HG03135 (cell line): ENCODE measurements around the gene ARMC9.
"Not testable (repeated sequence)": the region's sequence is repeated elsewhere in the genome, so short reads cannot be mapped to it uniquely, and the experiment has no call there.

Experiments used
- ATAC-seq: cut with Tn5 transposase; IDR thresholded peaks from one replicate; pipeline ENCODE4 v1.9.1; 2021; ENCODE audit warnings: mild to moderate bottlenecking, moderate library complexity; ENCODE audit not compliant: unreplicated experiment

ARMC9 gene

GRCh38 chr2:231198291-231199173 lies at the start of gene ARMC9:
TSS of gene ARMC9 (plus strand) at chr2:231198631. CDS start at chr2:231206239, 7,608 bp downstream.
- ATAC-seq: peak; percentile 95

- no peak for ATAC-seq
These were observed 45.5 kb upstream of the ARMC9 start for GRCh38 chr2:231152800-231153557.

- no peak for ATAC-seq
These were observed 39.1 kb upstream of the ARMC9 start for GRCh38 chr2:231159306-231159705.

DNA sequence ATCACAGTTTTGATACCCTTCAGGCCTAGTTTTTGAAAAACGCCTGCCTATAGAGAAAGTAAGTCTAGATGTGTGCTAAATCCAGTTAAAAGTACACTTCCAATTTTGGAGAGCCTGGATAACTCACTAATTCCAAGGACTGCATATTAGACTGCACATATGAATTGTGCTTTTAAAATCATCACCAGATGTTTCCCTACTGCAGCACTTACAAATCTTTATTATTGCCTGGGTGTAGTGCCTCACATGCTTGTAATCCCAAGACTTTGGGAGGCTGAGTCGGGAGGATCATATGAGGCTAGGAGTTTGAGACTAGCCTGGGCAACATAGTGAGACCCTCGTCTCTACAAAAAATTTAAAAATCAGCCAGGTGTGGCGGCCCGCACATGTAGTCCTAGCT lies 37.7 kb upstream of the ARMC9 start:
- no peak for ATAC-seq

GRCh38 chr2:231161252-231161839 lies 37.1 kb upstream of the ARMC9 start:
- no peak for ATAC-seq

- ATAC-seq: no peak
These were observed 36.5 kb upstream of the ARMC9 start for GRCh38 chr2:231161877-231162329.

DNA sequence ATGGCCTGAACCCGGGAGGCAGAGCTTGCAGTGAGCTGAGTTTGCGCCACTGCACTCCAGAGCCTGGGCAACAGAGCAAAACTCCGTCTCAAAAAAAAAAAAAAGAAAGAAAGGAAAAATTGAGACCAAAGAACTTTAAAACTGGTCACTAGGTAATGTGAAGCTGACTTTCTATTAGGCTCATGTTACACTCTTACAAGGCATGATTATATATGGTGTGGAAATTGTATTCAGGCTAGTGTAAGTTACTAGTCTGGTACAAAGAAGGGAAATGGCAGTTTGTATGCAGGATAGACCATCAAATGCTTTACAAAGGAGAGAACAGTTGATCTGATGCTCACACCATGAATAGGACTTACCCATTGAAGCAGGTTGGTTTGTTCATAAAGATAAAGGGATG lies 35.4 kb upstream of the ARMC9 start:
- ATAC-seq: no peak

DNA sequence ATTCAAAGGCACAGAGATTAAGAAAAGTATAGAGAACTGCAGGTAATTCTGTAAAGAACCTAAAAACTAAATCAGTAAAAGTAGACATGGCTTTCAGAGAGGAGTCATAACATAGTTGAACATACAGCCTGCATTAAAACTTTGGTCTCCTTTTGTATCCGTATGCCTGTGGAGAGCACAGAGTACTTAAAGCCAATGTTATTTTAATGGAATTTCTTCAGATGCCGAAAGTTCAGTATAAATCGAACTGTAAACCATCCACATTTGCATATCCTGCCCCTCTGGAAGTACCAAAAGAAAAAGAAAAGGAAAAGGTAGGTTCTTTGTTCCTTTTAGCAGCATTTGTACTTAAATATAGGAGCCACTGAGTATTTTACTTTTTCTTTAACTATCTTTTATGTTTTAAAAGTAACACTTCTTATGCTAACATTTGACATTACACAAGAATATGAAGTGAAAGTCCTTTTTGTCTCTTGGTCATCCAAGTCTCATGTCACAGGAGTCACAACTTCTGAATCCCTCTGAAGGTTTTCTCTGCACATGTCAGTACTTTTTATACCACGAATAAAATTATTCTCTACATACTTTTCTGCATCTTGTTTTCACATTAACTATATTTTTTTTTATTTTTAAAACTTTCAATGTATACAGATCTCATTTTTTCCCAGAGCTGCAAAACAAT lies 34.9 kb upstream of the ARMC9 start:
- ATAC-seq: no peak

DNA sequence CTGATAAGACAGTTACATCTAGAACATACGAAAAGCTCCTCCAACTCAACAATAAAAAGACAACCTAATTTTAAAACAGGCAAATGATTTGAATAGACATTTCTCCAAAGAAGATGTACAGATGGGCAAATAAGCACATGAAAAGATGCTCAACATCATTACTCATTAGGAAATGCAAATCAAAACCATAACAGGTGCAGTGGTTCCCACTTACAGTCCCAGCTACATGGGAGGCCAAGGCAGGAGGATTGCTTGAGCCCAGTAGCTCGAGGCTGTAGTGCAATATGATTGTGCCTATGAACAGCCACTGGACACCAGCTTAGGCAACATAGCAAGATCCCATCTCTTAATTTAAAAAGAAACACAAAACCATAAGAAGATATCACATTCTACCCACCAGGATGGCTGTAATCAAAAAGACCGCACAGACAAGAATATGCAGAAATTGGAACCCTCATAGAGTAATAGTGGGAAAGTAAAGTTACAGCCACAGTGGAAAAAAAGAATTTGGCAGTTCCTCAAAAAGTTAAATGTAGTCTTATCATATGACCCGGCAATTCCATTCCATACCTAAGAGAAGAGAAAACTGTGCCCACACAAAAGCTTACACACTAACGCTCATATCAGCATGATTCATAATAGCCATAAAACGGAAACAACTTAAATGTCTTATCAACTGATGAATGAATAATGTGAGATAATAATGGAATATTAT lies 30.5 kb upstream of the ARMC9 start:
- ATAC-seq: no peak

DNA sequence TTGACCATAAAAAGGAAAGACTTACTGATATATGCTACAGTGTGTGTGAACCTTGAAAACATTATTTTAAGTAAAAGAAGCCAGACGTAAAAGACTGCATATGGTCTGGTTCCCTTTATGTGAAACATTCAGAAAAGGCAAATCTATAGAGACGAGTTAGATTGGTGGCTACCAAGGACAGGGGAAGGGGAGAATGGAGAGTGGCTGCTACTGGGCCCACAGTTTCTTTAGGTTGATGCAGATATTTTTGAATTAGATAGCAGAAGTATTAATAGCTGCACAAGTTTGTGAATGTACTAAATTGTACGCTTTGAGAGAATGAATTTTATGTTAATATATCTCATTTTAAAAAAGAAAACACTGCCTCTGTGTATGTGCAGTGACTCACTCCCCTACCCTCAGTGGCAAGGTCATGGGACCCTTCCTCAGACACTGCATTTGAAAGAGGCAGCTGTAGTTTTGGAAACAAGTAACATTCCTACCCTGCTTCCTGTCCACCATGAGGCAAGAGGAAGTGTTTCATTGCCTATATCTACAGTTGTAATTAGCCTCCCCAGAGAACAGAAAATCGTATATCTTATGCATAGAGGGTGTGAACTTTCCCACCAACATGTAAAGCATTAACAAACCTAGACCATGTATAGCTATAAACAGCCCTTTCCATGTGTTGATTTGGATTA lies 29.8 kb upstream of the ARMC9 start:
- no peak for ATAC-seq

- ATAC-seq: no peak
These were observed 28.9 kb upstream of the ARMC9 start for GRCh38 chr2:231169488-231169887.

GRCh38 chr2:231170055-231170454 lies 28.4 kb upstream of the ARMC9 start:
- ATAC-seq: no peak

- no peak for ATAC-seq
These were observed 26.4 kb upstream of the ARMC9 start for GRCh38 chr2:231172025-231172424.

DNA sequence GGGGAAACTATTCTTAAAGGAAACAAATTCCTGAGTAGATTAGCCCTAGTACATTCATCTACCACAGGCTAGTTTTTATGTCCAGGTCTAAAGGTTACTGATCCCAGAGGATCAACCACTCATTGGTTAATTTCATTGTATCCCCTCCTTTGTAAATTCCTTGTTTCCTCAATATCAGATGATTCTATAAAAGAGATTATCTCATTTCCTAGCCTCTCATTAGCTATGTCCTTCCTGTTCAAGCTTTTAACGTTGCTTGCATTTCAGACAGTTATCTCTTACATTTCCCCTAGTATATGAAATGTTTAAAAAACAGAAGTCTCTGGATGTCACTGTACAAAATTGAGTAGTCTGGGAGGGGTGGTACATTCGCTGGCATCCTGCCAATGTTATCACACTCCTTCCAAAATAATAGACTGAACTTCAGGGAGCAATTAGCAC lies 24.2 kb upstream of the ARMC9 start:
- no peak for ATAC-seq

DNA sequence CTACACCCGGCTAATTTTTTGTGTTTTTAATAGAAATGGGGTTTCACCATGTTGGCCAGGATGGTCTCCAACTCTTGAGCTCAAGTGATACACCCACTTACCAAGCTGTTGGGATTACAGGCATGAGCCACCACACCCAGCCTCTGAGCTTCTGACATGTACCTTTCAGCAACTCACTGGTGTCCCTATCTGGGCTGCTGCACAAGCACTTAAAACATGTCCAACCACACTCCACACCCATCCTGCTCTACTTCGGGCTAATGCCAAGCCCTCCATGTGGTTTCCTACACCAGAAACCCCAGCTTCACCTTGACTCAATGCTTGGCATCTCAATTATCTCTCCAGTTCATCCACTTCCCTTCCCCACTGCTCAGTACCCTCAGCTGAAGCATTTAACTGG lies 22.4 kb upstream of the ARMC9 start:
- ATAC-seq: no peak

- ATAC-seq: no peak
These were observed 21.0 kb upstream of the ARMC9 start for GRCh38 chr2:231177156-231178025.

- ATAC-seq: not testable (repeated sequence)
These were observed 19.6 kb upstream of the ARMC9 start for GRCh38 chr2:231178805-231179204.

- no peak for ATAC-seq
These were observed 16.4 kb upstream of the ARMC9 start for GRCh38 chr2:231181860-231182512.
